ENCODE data around the gene ABTB2. TPM values are rescaled to one million over a fixed set of nuclear protein-coding genes. Genes with fewer than 3 reads are reported as not detected.

Gene ABTB2
- total RNA-seq, 1 experiment from 2014 or later: 5.5 TPM

GRCh38 chr11:34344410-34344767, 13.4 kb downstream of the ABTB2 start:
- Histone ChIP-seq H3K9me3 (ENCODE audit: control insufficient read depth, low read depth, low read length) (no peaks in the 10 kb centered on the region), H2BK15ac (ENCODE audit: low read depth, low read length) (no peak overlapping the region), H3K23ac (ENCODE audit: insufficient read length, low read depth, low read length) (no peak overlapping the region), H3K27ac (ENCODE audit: insufficient read length, low read depth, low read length) (no peak overlapping the region), H3K79me1 (ENCODE audit: insufficient read depth, low read depth, low read length, poor library complexity, severe bottlenecking) (no peaks in the 10 kb centered on the region), H4K20me1 (ENCODE audit: control insufficient read depth, insufficient read depth, insufficient read length) (no peaks in the 10 kb centered on the region), H4K5ac (ENCODE audit: insufficient read length, low read depth, low read length) (no peak overlapping the region), H3K23me2 (ENCODE audit: insufficient read length, low read depth, low read length, poor library complexity, severe bottlenecking) (no peaks in the 10 kb centered on the region), H3T11ph (ENCODE audit: low read length) (no peak overlapping the region), H3K14ac (ENCODE audit: insufficient read depth, low read length) (no peak overlapping the region), H3K4me2 (ENCODE audit: insufficient read depth, insufficient read length, low read length) (no peak overlapping the region), H2BK120ac (ENCODE audit: low read depth, low read length, poor library complexity, severe bottlenecking) (no peak overlapping the region), H3K4ac (ENCODE audit: low read depth, low read length) (no peak overlapping the region), H3K4me1 (ENCODE audit: insufficient read depth, low read length) (peaks cover 5% of the 10 kb centered on the region; the same call in 1 of the 2 replicates), H3K9ac (ENCODE audit: extremely low read depth, insufficient read length, low read length) (no peak overlapping the region), H4K8ac (replicated peaks; ENCODE audit: insufficient read length, low read depth, low read length) (no peak overlapping the region), H3K79me2 (ENCODE audit: insufficient read depth, low read length) (peaks cover 2% of the 10 kb centered on the region; the same call in 1 of the 2 replicates), H3K56ac (ENCODE audit: insufficient read length, low read depth, low read length) (no peak overlapping the region), H2BK5ac (ENCODE audit: insufficient read length, low read length) (no peak overlapping the region), H3K27me3 (ENCODE audit: insufficient read depth, low read length) (no peaks in the 10 kb centered on the region), H2BK12ac (ENCODE audit: insufficient read length, low read depth, low read length) (no peak overlapping the region), H2AFZ (ENCODE audit: low read length) (no peak overlapping the region), H2AK5ac (ENCODE audit: insufficient read length, low read length) (no peak overlapping the region), H2BK20ac (ENCODE audit: low read depth, low read length, poor library complexity, severe bottlenecking) (no peak overlapping the region), H3K18ac (ENCODE audit: insufficient read length, low read depth, low read length) (no peak overlapping the region), H4K91ac (ENCODE audit: insufficient read length, low read depth, low read length) (no peak overlapping the region)
- H3K36me3 Mint-ChIP-seq (ENCODE audit: insufficient read depth in 1 of 3, low read depth in 3 of 3): no peaks in the 10 kb centered on the region; a peak in 1 of 7 replicates
- H3K4me1 Mint-ChIP-seq: peaks cover 23 to 31% of the 10 kb centered on the region in 2 experiments
- H3K4me3 Mint-ChIP-seq: no peak overlapping the region
- no peak for DNase-seq
- TF ChIP-seq CTCF (conservative IDR thresholded peaks at IDR 0.05): no peak
- no peaks in the 10 kb centered on the region for H3K27me3 Mint-ChIP-seq (ENCODE audit: low read depth)
- no peaks in the 10 kb centered on the region; a peak in 1 of 5 replicates for H3K9me3 Mint-ChIP-seq
- H3K27ac Mint-ChIP-seq: no peak overlapping the region
- WGBS (ENCODE audit: extremely low coverage, insufficient read length, low lambda C conversion rate): no CpG with 5 or more reads among the region's 6 CpGs
